SKM-1 treated with dmso at 0.1 percent for 144 hours (cell line): ENCODE measurements around the gene MAPK10.
A peak's percentile ranks its signal among the peaks of the same experiment; 100 is the strongest.

Source experiments
- DNase-seq: peaks from one replicate; lab custom pipeline; 2025; ENCODE audit not compliant: unreplicated experiment; lab: John Stamatoyannopoulos, UW

The MAPK10 gene

DNA sequence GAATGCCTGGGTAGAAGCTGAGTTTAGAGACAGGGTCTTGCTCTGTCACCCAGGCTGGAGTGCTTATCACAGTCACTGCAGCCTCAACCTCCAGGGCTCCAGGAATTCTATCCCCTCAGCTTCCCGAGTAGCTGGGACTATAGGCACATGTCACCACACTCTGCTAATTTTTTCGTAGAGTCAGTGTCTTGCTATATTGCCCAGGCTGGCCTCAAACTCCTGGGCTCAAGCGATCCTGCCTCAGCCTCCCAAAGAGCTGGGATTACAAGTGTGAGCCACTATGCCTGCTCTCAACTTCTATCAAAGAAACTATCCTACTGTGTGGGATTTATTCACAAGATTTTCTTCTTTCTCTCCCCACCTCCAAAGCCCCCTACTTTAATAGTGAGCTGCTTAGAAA lies 15.7 kb downstream of the MAPK10 start:
- DNase-seq, result no peak

DNA sequence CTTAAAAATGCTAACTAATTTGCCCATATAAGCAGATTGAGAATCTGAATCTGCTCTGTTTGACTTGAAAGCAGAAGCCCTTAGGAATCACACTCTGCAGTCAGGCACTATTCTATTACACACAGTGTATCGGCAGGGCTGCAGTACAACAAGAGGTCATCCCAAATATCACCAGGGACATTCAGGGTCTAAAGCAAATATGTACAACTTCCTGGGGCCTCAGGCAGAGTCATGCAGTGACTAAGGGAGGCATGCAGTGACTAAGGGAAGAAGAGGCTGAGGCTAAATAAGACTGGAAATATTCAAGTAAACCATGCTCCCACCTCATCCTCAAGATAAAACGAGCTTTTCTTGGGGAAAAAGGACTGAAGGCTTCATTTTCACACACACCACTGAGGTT lies 20.9 kb downstream of the MAPK10 start:
- DNase-seq, result no peak

DNA sequence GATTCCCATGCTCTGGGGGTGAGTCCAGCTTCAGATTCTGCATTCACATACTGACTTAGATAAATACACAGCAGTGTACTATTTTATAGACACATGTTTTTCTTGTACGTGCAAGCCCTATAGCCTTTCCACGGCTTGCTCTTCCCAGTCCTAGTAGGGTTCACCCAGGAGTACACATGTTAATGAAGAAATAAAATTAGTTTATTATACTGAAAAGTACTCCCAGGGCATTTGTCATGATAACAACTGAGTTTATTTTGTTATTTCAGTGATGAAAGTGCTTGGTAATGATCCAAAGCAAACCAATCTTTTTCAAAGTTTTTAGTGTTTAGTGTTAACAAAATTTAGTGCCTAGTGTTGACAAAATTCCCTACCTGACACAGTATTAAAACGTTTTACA lies 21.3 kb downstream of the MAPK10 start:
- no peak for DNase-seq

DNA sequence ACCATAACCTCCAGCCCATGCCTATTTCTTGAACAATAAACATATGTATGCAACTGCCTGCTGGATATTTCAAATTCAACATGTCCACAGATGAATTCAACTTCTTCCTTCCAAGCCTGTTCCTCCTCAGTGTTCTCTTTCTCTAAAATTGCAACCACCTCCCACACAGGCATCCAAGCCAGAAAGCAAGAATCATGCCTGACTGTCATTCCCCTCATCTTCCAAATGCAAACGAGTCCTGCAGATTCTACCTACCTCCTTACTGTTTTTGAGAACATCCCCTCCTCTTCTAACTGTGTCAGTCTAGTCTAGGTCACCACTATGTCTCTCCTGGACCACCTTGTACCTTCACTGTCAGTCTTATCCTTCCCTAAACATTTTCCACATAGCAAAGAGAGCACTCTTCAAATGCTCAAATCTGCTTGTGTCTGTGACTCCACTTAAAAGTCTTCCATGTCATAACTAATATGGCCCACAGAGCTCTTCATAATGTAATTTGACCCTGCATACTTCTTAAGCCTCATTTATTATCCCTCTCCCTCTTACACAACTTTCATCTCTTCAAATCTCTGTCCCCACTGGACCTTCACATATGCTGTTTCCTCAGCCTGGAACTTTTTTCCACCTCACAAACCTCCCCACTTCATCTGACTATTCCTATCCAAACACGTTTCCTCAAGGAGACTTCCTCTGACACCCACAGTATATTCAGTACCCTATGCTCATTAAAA lies 25.7 kb downstream of the MAPK10 start:
- DNase-seq, result no peak

DNA sequence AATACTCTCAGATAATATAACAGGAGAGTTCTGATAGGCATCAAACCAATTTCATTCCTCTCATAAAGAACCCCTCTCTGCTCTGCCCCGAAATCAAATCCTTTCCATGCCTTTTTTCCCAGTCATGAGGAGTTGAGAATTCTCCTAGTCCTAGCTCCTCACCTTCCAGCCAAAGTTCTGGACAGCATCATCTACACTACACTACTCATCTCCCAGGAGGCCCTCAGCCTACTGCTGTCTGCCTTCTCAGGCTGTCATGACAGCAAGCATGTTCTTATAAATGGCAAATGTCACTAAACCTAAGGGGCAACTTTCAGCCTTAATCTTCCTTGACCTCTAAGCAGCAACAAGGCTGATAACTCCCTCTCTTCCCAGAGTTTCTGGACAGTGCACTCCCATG lies 26.6 kb downstream of the MAPK10 start:
- no peak for DNase-seq

DNA sequence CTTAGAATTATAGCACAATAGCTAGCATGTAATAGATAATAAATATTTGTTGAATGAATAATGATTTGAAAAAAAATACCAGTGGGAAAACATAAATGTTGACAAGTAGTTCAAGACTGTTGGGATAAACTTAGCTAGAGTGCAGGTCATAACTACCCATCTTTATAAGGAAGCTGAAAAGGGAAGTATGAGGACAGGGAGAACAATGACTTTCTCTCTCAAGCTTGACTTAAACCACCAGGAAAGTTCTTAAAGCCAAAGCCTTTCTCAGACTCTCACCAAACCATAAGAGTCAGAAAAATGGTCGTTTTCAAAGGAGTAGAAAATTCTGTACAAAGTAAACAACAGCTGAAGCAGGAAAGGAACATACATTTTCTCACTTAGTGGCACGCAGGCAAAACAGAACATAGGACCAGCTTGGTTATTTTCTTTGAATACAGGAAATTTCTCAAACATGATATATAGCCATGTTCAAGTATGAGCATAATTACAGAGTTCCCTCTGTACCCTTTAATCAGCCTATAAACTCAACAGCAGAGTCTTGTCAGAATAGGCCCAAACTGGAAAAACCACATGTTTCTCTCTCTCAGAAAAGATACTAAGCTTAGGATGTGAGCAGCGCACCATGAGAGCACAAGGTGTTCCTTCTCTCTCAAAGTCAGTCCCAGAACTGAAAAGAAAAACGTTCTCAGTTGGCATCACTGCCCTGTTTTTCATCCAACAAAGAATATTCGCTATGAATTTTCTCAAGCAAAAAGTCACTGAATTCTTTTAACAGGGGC lies 28.7 kb downstream of the MAPK10 start:
- peak; percentile 72 for DNase-seq

DNA sequence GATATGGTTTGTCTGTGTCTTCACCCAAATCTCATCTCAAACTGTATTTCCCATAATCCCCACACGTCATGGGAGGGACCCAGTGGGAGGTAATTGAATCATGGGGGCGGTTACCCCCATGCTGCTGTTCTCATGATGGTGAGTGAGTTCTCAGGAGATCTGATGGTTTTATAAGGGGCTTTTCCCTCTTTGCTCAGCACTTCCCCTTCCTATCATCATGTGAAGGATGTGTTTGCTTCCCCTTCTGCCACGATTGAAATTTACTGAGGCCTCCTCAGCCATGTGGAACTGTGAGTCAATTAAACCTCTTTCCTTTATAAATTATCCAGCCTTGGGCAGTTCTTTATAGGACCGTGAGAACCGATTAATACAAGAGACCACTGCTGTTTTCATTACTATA lies 29.4 kb downstream of the MAPK10 start:
- peak; percentile 1 for DNase-seq

DNA sequence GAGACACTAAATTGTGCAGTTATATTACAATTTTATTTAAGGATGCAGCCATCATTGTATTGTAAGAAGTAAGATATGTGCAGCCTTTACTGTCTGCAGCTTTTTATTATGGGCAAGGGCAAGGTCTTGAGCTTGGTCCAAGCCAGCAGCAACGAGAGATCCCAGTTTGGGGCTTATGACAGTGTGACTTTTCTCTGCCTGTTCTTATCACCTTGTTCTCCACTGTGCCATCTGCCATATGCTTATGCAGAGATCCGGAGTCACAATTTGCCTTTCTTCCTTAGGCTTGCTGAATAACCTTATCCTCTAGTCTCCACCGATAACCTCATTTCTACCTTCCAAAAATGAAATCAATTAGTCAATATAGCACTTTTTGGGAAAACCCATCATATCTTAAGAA lies 30.4 kb downstream of the MAPK10 start:
- DNase-seq, result no peak

DNA sequence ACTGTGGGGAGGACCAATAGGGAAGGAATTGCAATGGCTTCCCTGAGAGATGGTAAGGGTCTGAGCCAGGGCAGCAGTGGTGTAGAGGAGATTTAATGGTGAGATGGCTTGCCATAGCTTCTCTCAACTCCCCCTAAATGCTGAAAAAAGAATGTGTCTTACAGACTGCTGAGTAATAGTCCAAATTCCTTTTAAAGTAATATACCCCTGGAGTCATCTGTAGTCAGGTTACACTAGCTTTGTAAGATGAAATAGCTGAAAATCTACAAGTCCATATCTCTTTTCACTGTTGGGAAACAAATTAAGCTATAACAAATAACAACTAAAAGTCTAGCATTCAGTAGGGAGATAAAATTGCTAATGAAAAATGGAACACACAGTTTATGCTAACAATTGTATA lies 33.5 kb downstream of the MAPK10 start:
- DNase-seq, result no peak

DNA sequence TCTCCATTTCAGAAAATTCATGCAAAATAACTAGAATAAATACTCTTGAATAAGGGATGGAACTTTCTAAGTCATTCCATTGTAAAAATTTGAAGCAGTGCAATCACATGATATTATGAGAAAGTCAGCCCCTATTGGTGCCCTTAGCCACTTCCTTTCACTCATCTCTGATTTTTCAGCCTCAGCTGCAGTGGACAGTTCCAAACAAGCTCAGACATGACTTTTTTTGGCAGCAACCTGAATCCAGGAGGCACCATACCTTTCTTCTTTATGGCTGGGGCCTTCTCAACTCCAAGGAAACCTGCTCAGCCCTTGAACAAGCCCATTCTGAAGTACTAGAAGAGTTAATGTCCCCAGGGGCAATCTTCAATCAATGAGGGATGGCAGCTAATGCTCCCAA lies 40.5 kb downstream of the MAPK10 start:
- no peak for DNase-seq

DNA sequence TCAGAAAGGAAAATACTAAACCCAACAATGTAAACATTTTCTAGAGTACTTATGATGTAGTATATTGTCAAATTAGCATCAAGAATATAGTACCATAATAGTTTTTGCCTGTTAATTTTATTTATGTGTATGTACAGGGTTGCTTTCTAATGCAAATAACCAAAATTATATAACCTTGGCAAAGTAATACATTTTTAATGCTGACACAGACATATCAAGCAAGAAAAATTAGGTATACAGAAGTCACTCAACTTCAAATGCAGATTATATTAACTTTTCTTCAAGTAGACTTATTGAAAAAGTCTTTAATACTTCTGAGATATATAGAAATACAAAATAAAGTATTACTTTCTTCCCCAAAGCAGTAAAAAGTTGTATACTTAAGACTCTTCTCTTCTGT lies 44.3 kb downstream of the MAPK10 start:
- DNase-seq, result no peak

DNA sequence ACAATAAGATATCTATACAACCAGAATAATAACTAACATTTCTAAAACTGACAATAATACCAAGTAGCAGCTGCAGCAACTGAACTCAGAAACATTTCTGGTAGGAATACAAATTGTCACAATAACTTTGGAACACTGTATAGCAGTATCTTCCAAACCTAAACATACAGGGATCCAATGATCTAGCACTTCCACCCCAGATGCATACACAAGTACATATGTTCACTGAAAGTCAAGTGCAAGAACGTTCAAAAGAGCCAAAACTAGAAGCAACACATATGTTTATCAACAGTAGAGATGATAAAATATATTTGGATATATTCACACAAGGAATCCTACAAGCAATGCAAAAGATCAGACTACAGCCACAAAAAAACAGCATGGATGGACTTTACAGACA lies 46.2 kb downstream of the MAPK10 start:
- DNase-seq, result no peak

DNA sequence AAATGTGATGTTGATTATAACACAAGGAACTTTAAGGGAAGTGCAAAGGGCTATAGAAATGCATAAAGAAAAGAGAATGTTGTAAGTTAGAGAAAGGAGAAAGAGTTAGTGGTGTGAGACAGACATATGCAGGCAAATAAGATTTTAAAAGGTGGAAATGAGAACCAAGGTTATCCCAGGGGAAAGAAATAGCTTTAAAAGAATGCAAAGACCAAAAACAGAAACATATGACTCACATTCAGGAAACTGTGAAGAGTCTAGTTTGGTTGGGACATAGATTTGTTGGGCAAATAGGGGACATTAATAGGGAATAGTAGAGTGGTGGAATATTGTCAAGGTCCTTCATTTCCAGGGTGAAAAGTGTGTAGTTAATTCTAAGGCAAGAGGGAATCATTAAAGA lies 52.4 kb downstream of the MAPK10 start:
- no peak for DNase-seq

DNA sequence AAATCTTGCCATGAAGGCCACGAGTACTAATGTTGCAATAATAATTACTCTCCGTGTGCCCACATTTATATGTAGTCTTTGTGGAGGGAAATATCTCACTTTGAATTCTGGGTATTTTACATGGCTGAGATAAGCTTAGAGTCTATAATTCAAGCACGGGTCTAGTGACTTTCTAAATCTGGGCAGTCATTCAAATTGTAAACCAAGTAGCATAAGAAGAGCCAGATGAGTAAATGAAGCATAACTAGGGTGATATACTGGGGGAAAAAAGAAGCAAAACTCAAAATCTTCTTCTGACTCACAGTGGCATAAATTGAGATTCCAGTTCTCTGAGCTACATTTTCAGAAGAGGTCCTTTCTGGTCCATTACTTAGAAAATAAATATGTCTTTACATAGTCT lies 53.0 kb downstream of the MAPK10 start:
- DNase-seq, result no peak

DNA sequence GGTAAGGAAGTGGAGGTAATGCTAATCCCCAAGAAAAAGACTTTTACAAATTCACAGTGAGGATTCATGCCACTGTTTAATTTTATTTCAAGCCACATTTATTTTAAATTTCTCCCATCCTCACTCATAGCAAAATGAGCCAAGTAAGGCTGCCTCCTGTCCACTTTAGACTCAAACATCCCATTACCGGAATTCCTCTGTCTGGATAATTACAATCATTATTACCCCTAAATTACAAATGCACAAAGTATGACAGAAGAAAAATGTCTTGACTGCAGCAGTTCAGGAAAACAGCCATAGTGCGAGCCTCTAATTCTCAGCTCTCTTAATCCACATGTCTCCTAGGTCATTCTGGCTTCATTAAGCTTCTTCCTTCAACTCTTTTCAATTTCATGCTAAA lies 57.0 kb downstream of the MAPK10 start:
- no peak for DNase-seq

DNA sequence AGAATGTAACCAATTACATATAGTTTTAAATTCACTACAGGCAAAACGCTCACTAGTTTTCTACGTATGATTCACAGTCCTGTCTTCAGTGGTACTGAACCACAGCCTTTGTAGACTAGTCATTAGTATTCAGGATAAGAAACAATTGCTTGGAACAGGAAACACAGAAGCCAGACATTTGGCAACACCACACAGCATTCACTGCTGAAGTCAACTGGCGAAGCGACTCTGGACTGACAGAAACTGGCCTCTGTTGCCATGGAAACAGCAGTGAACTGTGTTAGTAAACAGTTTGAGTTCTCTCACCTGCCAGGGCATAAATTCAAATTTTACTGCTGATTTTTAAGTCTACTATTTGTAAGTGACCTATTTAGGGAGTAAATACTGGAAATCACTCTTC lies 57.6 kb downstream of the MAPK10 start:
- no peak for DNase-seq

DNA sequence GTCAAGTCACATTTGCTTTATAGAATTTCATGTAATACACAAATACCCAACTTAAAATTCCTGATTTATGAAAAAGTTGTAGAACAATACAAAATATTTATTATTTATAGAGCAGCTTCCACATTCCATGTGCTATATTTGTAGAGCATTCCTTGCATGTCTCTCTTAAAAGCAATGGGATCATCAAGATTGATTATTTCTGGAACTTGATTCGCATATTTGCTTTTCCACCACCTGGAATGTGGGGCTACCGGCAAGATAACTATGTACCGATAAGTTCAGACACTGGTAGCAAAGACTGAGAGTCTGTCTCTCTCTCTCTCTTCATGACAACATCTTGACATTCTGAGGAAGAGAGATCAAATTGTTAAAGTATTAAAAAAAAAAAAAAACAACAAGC lies 59.3 kb downstream of the MAPK10 start:
- DNase-seq, result no peak

DNA sequence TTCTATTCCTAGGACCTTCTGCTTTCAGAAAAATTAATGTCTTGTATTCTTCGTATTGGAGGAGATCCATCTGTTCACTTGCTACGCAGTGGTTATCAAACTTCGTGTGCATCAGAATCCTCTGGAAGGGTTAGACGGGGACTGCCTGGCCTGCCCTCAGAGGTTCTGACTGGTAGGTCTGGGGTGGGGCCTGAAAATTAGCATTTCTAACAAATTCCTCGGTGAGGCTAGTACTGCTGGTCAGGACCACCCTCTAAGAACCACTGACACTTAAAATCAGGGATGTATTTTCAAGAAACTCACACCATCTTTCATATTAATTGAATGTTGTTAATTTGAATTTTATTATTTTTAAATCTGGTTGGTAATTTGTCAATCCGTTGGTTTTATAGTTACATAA lies 63.0 kb downstream of the MAPK10 start:
- no peak for DNase-seq

DNA sequence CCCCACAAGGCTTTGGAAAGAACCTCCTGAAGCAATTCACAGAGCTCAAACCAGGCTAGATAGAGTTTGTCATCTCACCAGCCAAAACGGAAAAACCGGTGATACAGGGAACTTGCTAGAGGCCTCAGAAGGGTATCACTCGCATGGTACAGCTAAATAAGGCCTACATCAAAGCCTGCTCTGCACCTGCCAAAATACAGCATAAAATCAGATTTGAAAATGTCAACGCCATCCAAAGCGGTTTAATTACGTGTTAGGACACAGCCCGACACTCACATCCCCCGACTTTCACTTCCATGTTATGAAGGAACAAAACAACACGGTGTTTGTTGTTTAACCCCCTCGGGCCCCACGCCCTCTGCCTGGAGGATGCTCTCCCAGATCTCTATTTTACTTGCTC lies 65.0 kb downstream of the MAPK10 start:
- no peak for DNase-seq

DNA sequence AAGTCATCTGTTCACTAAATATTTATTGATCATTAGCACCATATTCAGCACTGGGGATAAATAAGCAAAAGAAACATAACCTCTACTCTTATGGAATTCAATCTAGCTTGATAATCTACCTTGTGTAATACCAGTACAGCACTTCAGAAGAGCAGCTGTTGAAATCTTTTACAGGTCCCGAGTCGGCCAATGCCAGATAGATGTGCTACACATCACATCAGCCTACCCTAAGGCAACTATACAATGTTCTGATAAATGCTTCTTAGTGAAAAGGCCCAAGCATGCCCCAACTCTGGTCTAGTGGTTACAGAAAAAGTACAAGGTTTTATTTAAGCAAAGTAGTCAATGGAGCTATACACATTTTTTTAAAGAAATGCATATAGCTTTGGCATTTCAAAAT lies 68.7 kb downstream of the MAPK10 start:
- no peak for DNase-seq

DNA sequence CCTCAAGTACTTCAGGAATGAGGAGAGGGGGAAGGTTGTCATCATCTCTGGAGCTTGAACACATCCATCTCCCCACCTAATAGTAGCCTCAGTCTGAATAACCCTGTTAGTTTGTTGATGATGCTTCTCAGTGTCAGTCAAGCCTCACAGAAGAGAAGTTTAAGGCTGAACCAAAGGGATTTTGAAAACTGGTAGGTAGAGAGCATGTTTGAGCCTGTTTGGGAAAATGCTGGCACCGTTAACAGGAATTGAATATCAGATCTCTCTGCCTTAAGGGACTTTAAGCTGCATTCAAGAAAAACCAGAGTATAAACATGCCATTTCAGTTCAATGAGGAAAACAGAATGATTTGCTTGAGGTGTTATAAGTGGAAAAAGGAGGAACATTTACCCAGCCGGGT lies 73.1 kb downstream of the MAPK10 start:
- DNase-seq, result no peak

DNA sequence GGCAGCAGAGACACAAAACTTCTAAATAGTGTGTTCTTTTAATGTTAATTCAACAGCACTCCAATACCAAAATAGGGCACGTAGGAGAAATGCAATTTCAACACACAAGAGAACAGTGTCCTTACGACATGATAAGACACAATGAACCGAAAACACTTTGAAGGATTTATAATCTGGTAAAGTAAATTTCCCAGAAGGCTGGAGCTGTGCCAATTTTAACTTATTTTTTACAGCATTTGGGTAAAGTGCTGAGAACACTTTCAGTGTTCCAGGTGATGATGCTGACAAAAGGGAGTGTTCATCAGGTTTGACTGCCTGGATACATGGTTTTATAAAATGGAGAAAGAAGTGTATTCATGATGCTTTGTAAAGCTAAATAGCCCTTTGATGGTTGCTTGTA lies 76.5 kb downstream of the MAPK10 start:
- no peak for DNase-seq

DNA sequence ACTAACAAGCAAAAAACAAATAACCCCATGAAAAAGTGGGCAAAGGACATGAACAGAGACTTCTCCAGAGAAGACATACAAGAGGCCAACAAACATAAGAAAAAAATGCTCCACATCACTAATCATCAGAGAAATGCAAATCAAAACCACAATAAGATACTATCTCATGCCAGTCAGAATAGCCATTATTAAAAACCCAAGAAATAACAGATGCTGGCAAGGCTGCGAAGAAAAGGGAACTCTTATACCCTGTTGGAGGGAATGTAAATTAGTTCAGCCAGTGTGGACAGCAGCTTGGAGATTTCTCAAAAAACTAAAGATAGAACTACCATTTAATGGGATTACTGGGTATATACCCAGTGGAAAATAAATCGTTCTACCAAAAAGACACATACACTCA lies 79.6 kb downstream of the MAPK10 start:
- no peak for DNase-seq
